Ishikawa (cell line): Measurements from ENCODE around the gene RUBCNL.

Experiments used
- CEBPB ChIP-seq: IDR thresholded peaks from 2 replicates; pipeline ENCODE4 v1.6.1; 2012
- CREB1 ChIP-seq: IDR thresholded peaks from 2 replicates; pipeline ENCODE4 v1.6.1; 2012; ENCODE audit warnings: low read depth
- EP300 ChIP-seq: IDR thresholded peaks from 2 replicates; pipeline ENCODE4 v1.6.1; 2012; ENCODE audit warnings: borderline replicate concordance
- FOXM1 ChIP-seq: IDR thresholded peaks from 2 replicates; pipeline ENCODE4 v1.6.1; 2012; ENCODE audit warnings: low read depth, borderline replicate concordance
- NFIC ChIP-seq: IDR thresholded peaks from 2 replicates; pipeline ENCODE4 v1.6.1; 2012
- RAD21 ChIP-seq: IDR thresholded peaks from 2 replicates; pipeline ENCODE4 v1.6.1; 2012; ENCODE audit warnings: low read depth
- TAF1 ChIP-seq: IDR thresholded peaks from 2 replicates; pipeline ENCODE4 v1.6.1; 2012; ENCODE audit warnings: low read depth, mild to moderate bottlenecking
- TCF12 ChIP-seq: IDR thresholded peaks from 2 replicates; pipeline ENCODE4 v1.6.1; 2012; ENCODE audit warnings: low read depth
- TEAD4 ChIP-seq: IDR thresholded peaks from 2 replicates; pipeline ENCODE4 v1.6.1; 2012
- YY1 ChIP-seq: IDR thresholded peaks from 2 replicates; pipeline ENCODE4 v1.6.1; 2012; ENCODE audit warnings: low read depth
- ZBTB7A ChIP-seq: IDR thresholded peaks from 2 replicates; pipeline ENCODE4 v1.6.1; 2012; ENCODE audit warnings: low read depth
- TF ChIP-seq, protein P1 (sequence below): IDR thresholded peaks from 2 replicates; pipeline ENCODE4 v1.6.1; 2012; ENCODE audit warnings: low read depth, mild to moderate bottlenecking
- TF ChIP-seq, protein P2 (sequence below): IDR thresholded peaks from 2 replicates; pipeline ENCODE4 v1.6.1; 2012
- TF ChIP-seq, protein P3 (sequence below): IDR thresholded peaks from 2 replicates; pipeline ENCODE4 v1.6.1; 2012

DNA sequence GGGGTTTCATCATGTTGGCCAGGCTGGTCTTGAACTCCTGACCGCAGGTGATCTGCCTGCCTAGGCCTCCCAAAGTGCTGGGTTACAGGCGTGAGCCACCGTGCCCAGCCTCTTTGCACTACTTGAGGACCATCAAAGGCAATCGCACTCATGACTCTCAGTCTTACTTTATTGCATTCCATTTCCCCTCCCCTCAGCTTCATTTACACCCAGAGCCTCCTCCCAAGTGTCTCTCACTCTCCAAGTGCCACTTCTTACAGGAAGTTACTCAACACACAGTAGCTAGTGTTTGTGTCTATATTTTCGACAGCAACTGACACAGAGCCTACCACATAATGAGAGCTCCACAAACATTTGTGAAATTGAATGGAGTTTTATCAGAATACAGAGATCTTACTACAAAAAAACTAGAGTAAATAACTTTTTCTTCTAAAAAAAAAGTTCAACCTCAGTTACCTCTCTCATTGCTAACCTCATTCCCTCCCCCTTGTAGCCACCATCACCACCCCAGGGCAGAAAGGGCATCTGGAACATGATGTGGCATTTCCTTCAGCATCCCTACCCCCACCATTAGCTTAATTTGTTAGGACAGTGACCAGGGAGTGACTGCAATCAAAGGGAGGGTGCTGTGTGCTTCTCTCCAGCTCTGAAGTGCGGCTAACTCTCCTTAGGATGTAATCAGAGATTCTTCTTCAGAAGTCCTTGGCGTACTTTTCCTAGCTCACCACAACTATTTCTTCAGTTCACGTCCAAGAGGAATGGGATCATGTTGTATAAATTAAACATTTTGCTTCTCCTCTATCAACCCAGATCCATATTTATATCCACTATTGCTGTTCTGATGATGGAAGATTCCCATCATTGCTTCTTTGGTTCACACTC, 17.0 kb upstream of the RUBCNL start:
- TF ChIP-seq TCF12 (no peak), RAD21 (no peak), FOXM1 (no peak), EP300 (no peak), CEBPB (no peak), YY1 (no peak), CREB1 (no peak), TEAD4 (no peak), NFIC (no peak), ZBTB7A (no peak), TAF1 (no peak)
- TF ChIP-seq, protein P1, sequence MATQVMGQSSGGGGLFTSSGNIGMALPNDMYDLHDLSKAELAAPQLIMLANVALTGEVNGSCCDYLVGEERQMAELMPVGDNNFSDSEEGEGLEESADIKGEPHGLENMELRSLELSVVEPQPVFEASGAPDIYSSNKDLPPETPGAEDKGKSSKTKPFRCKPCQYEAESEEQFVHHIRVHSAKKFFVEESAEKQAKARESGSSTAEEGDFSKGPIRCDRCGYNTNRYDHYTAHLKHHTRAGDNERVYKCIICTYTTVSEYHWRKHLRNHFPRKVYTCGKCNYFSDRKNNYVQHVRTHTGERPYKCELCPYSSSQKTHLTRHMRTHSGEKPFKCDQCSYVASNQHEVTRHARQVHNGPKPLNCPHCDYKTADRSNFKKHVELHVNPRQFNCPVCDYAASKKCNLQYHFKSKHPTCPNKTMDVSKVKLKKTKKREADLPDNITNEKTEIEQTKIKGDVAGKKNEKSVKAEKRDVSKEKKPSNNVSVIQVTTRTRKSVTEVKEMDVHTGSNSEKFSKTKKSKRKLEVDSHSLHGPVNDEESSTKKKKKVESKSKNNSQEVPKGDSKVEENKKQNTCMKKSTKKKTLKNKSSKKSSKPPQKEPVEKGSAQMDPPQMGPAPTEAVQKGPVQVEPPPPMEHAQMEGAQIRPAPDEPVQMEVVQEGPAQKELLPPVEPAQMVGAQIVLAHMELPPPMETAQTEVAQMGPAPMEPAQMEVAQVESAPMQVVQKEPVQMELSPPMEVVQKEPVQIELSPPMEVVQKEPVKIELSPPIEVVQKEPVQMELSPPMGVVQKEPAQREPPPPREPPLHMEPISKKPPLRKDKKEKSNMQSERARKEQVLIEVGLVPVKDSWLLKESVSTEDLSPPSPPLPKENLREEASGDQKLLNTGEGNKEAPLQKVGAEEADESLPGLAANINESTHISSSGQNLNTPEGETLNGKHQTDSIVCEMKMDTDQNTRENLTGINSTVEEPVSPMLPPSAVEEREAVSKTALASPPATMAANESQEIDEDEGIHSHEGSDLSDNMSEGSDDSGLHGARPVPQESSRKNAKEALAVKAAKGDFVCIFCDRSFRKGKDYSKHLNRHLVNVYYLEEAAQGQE = no peak
- TF ChIP-seq, protein P2, sequence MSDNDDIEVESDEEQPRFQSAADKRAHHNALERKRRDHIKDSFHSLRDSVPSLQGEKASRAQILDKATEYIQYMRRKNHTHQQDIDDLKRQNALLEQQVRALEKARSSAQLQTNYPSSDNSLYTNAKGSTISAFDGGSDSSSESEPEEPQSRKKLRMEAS = no peak
- TF ChIP-seq, protein P3, sequence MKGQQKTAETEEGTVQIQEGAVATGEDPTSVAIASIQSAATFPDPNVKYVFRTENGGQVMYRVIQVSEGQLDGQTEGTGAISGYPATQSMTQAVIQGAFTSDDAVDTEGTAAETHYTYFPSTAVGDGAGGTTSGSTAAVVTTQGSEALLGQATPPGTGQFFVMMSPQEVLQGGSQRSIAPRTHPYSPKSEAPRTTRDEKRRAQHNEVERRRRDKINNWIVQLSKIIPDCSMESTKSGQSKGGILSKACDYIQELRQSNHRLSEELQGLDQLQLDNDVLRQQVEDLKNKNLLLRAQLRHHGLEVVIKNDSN = no peak
